Ishikawa (cell line): ENCODE measurements around the gene FCGR2B.
"Not testable (repeated sequence)": the region's sequence is repeated elsewhere in the genome, so short reads cannot be mapped to it uniquely, and the experiment has no call there.

ENCODE experiments used
- EP300 ChIP-seq: IDR thresholded peaks from 2 replicates; pipeline ENCODE4 v1.6.1; 2012; ENCODE audit warnings: borderline replicate concordance
- FOXM1 ChIP-seq: IDR thresholded peaks from 2 replicates; pipeline ENCODE4 v1.6.1; 2012; ENCODE audit warnings: low read depth, borderline replicate concordance
- MAX ChIP-seq: IDR thresholded peaks from 2 replicates; pipeline ENCODE4 v1.6.1; 2012
- TAF1 ChIP-seq: IDR thresholded peaks from 2 replicates; pipeline ENCODE4 v1.6.1; 2012; ENCODE audit warnings: low read depth, mild to moderate bottlenecking

GRCh38 chr1:161662684-161663339, at the start of gene FCGR2B:
- not testable (repeated sequence) for TF ChIP-seq EP300, TAF1, FOXM1, MAX
